H9 (cell line): ENCODE measurements around the gene CXXC5. TPM values are rescaled to one million over a fixed set of nuclear protein-coding genes. Genes with fewer than 3 reads are reported as not detected.

Source experiments
- DNase-seq: peaks from one replicate; pipeline ENCODE4 v3.0.0-alpha.2; 2017
- H2AFZ ChIP-seq: one replicate; pipeline ENCODE4 v1.6.1; 2013; ENCODE audit warnings: mild to moderate bottlenecking, low read length, control low read depth, moderate library complexity
- H2AK5ac ChIP-seq: 2 replicates; pipeline ENCODE4 v1.6.1; 2013; ENCODE audit warnings: low read length, control low read depth, mixed read lengths; ENCODE audit not compliant: insufficient read length
- H2BK120ac ChIP-seq: one replicate; pipeline ENCODE4 v1.6.1; 2013; ENCODE audit warnings: low read depth, mild to moderate bottlenecking, low read length, control low read depth, inconsistent platforms; ENCODE audit not compliant: poor library complexity, severe bottlenecking
- H2BK12ac ChIP-seq: 2 replicates; pipeline ENCODE4 v1.6.1; 2013; ENCODE audit warnings: low read length, control low read depth, mixed read lengths, low read depth; ENCODE audit not compliant: insufficient read length
- H2BK15ac ChIP-seq: 2 replicates; pipeline ENCODE4 v1.6.1; 2013; ENCODE audit warnings: low read depth, low read length, control low read depth
- H2BK20ac ChIP-seq: one replicate; pipeline ENCODE4 v1.6.1; 2013; ENCODE audit warnings: low read depth, mild to moderate bottlenecking, low read length, control low read depth, inconsistent platforms; ENCODE audit not compliant: poor library complexity, severe bottlenecking
- H2BK5ac ChIP-seq: 2 replicates; pipeline ENCODE4 v1.6.1; 2013; ENCODE audit warnings: low read length, control low read depth, mixed read lengths; ENCODE audit not compliant: insufficient read length
- H3K14ac ChIP-seq: 2 replicates; pipeline ENCODE4 v1.6.1; 2013; ENCODE audit warnings: low read length, control low read depth; ENCODE audit not compliant: insufficient read depth
- H3K18ac ChIP-seq: 2 replicates; pipeline ENCODE4 v1.6.1; 2013; ENCODE audit warnings: low read depth, mild to moderate bottlenecking, mixed read lengths, low read length, control low read depth; ENCODE audit not compliant: insufficient read length
- H3K23ac ChIP-seq: 2 replicates; pipeline ENCODE4 v1.6.1; 2013; ENCODE audit warnings: low read length, control low read depth, mixed read lengths, low read depth; ENCODE audit not compliant: insufficient read length
- H3K23me2 ChIP-seq: 2 replicates; pipeline ENCODE4 v1.6.1; 2013; ENCODE audit warnings: low read depth, mild to moderate bottlenecking, mixed read lengths, low read length, control low read depth; ENCODE audit not compliant: insufficient read length, poor library complexity, severe bottlenecking
- H3K27ac ChIP-seq: 2 replicates; pipeline ENCODE4 v1.5.1; 2013; ENCODE audit warnings: low read length, control low read depth, mixed read lengths, low read depth; ENCODE audit not compliant: insufficient read length
- H3K27me3 ChIP-seq: 2 replicates; pipeline ENCODE4 v1.6.1; 2013; ENCODE audit warnings: low read length, control low read depth, inconsistent platforms; ENCODE audit not compliant: insufficient read depth
- H3K4ac ChIP-seq: 2 replicates; pipeline ENCODE4 v1.6.1; 2013; ENCODE audit warnings: low read depth, mild to moderate bottlenecking, control low read depth, inconsistent platforms, low read length, moderate library complexity
- H3K4me1 ChIP-seq: 2 replicates; pipeline ENCODE4 v1.6.1; 2013; ENCODE audit warnings: low read length, control low read depth, inconsistent platforms; ENCODE audit not compliant: insufficient read depth
- H3K4me2 ChIP-seq: 2 replicates; pipeline ENCODE4 v1.6.1; 2013; ENCODE audit warnings: low read length, control low read depth, mixed read lengths; ENCODE audit not compliant: insufficient read length, insufficient read depth
- H3K56ac ChIP-seq: 2 replicates; pipeline ENCODE4 v1.6.1; 2013; ENCODE audit warnings: low read depth, mild to moderate bottlenecking, mixed read lengths, low read length, control low read depth; ENCODE audit not compliant: insufficient read length
- H3K79me1 ChIP-seq: 2 replicates; pipeline ENCODE4 v1.6.1; 2013; ENCODE audit warnings: low read depth, mild to moderate bottlenecking, moderate library complexity, low read length, control low read depth, inconsistent platforms; ENCODE audit not compliant: insufficient read depth, poor library complexity, severe bottlenecking
- H3K79me2 ChIP-seq: 2 replicates; pipeline ENCODE4 v1.6.1; 2013; ENCODE audit warnings: low read length, control low read depth, inconsistent platforms; ENCODE audit not compliant: insufficient read depth
- H3K9ac ChIP-seq: 2 replicates; pipeline ENCODE4 v1.6.1; 2013; ENCODE audit warnings: low read length, control low read depth, mixed read lengths; ENCODE audit not compliant: insufficient read length; ENCODE audit errors: extremely low read depth
- H3K9me3 ChIP-seq: one replicate; pipeline ENCODE4 v1.6.1; 2013; ENCODE audit warnings: low read depth, low read length, inconsistent platforms; ENCODE audit not compliant: control insufficient read depth
- H3T11ph ChIP-seq: one replicate; pipeline ENCODE4 v1.6.1; 2013; ENCODE audit warnings: mild to moderate bottlenecking, low read length, control low read depth, inconsistent platforms
- H4K20me1 ChIP-seq: one replicate; pipeline ENCODE4 v1.6.1; 2013; ENCODE audit not compliant: control insufficient read depth, insufficient read length, insufficient read depth
- H4K5ac ChIP-seq: 2 replicates; pipeline ENCODE4 v1.6.1; 2013; ENCODE audit warnings: low read depth, mild to moderate bottlenecking, mixed read lengths, low read length, control low read depth; ENCODE audit not compliant: insufficient read length
- H4K8ac ChIP-seq: replicated peaks from 2 replicates; pipeline ENCODE4 v1.6.1; 2013; ENCODE audit warnings: low read length, control low read depth, mixed read lengths, low read depth; ENCODE audit not compliant: insufficient read length
- H4K91ac ChIP-seq: 2 replicates; pipeline ENCODE4 v1.6.1; 2013; ENCODE audit warnings: low read depth, mild to moderate bottlenecking, moderate library complexity, mixed read lengths, low read length, control low read depth; ENCODE audit not compliant: insufficient read length
- H3K27ac Mint-ChIP-seq, 3 experiments: 2 replicates in 2 of 3; 3 replicates in 1 of 3; pipeline ENCODE4 v1.8.0; 2020 to 2021; ENCODE audit warnings: mixed read lengths in 3 of 3, mild to moderate bottlenecking in 1 of 3, moderate library complexity in 1 of 3
- H3K27me3 Mint-ChIP-seq: 2 replicates; pipeline ENCODE4 v1.8.0; 2021; ENCODE audit warnings: low read depth, mild to moderate bottlenecking, moderate library complexity, mixed read lengths
- H3K36me3 Mint-ChIP-seq, 3 experiments: 2 replicates in 2 of 3; 3 replicates in 1 of 3; pipeline ENCODE4 v1.8.0; 2020 to 2021; ENCODE audit warnings: low read depth in 3 of 3, mixed read lengths in 3 of 3; ENCODE audit not compliant: insufficient read depth in 1 of 3
- H3K4me1 Mint-ChIP-seq, 2 experiments: 2 replicates each; pipeline ENCODE4 v1.8.0; 2020; ENCODE audit warnings: mixed read lengths in 2 of 2
- H3K4me3 Mint-ChIP-seq, 2 experiments: 2 replicates in 1 of 2; 3 replicates in 1 of 2; pipeline ENCODE4 v1.8.0; 2020 to 2021; ENCODE audit warnings: mild to moderate bottlenecking in 2 of 2, mixed read lengths in 2 of 2, moderate library complexity in 1 of 2
- H3K9me3 Mint-ChIP-seq, 2 experiments: 2 replicates in 1 of 2; 3 replicates in 1 of 2; pipeline ENCODE4 v1.8.0; 2020; ENCODE audit warnings: mild to moderate bottlenecking in 2 of 2, mixed read lengths in 2 of 2, moderate library complexity in 1 of 2
- CTCF ChIP-seq: fragments of 200-600 bp; sonication (generic); conservative IDR thresholded peaks from 3 replicates; pipeline ENCODE4 v1.8.0; 2021; ENCODE audit warnings: antibody characterized with exemption, mild to moderate bottlenecking
- WGBS: extraction: QIAGEN DNeasy Blood & Tissue Kit; methylation state at CpG from one replicate; pipeline ENCODE4 v1.1.7; 2013; ENCODE audit warnings: missing lambda C conversion rate, low lambda C conversion rate, mixed read lengths; ENCODE audit not compliant: insufficient read length; ENCODE audit errors: extremely low coverage; 5-methylcytosine and 5-hydroxymethylcytosine counted together
- total RNA-seq: library from RNA; stranded (reverse); gene quantifications from 2 replicates; pipeline ENCODE4 v1.2.1, GENCODE V29; 2021

CXXC5 gene
- total RNA-seq, 1 experiment from 2014 or later: 105 TPM

GRCh38 chr5:139657363-139658321, 9.5 kb downstream of the CXXC5 start:
- Histone ChIP-seq H3K18ac (no peak overlapping the region), H2AFZ (no peak overlapping the region), H2BK5ac (no peak overlapping the region), H3K4me2 (no peak overlapping the region), H4K8ac (no peak overlapping the region), H3K79me2 (peaks cover 73% of the 10 kb centered on the region; the same call in 1 of the 2 replicates), H3T11ph (no peak overlapping the region), H2BK120ac (no peak overlapping the region), H4K91ac (no peak overlapping the region), H3K23ac (no peak overlapping the region), H3K9me3 (no peaks in the 10 kb centered on the region), H2AK5ac (no peak overlapping the region), H2BK20ac (no peak overlapping the region), H4K20me1 (peaks cover 9% of the 10 kb centered on the region), H3K79me1 (peaks cover 23% of the 10 kb centered on the region), H3K14ac (no peak overlapping the region), H3K4ac (no peak overlapping the region), H3K23me2 (peaks cover 4% of the 10 kb centered on the region), H3K9ac (no peak overlapping the region), H2BK15ac (no peak overlapping the region), H3K27me3 (no peaks in the 10 kb centered on the region), H3K27ac (no peak overlapping the region), H3K56ac (no peak overlapping the region), H2BK12ac (no peak overlapping the region), H4K5ac (no peak overlapping the region), H3K4me1 (peaks cover 42% of the 10 kb centered on the region)
- WGBS: no CpG with 5 or more reads among the region's 12 CpGs
- no peaks in the 10 kb centered on the region for H3K9me3 Mint-ChIP-seq
- H3K4me1 Mint-ChIP-seq: peaks cover 66 to 79% of the 10 kb centered on the region in 2 experiments
- peaks cover 0 to 10% (median 0%) of the 10 kb centered on the region in 3 experiments; a peak in 2 of 7 replicates for H3K36me3 Mint-ChIP-seq
- peak overlapping the region in 1 of 3 experiments; percentile 56; a peak in 4 of 7 replicates for H3K27ac Mint-ChIP-seq
- H3K4me3 Mint-ChIP-seq: peak overlapping the region in 1 of 2 experiments; percentile 15; a peak in 2 of 5 replicates
- H3K27me3 Mint-ChIP-seq: no peaks in the 10 kb centered on the region
- no peak for TF ChIP-seq CTCF
- no peak for DNase-seq
